ENCODE measurements around the gene PER3. TPM values are rescaled to one million over a fixed set of nuclear protein-coding genes. Genes with fewer than 3 reads are reported as not detected.

PER3 gene
- total and polyA plus RNA-seq, 2 of the 8 experiments (the other 6 are each of a cell fraction or from before 2014, with no cell fraction given), result 8.3 to 9.3 TPM

DNA sequence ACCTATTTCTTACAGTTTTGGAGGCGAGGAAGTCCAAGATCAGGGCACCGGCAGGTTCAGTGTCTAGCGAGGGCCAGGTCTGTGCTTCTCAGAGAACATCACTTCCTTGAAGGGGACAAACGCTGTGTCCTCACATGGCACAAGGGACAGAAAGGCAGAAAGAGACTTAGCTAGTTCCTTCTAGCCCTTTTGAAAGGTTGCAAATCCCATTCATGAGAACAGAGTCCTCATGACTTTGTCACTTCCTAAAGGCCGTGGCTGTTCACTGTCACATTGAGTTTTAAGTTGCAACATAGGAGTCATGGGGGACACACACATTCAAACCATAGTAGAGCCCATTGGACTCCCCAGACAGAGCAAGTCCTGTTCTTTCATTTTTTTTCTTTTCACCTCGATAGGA, 27.4 kb downstream of the PER3 start (continued):
- TF ChIP-seq CHD7 (IDR thresholded peaks at IDR 0.05; ENCODE audit: insufficient replicate concordance, low read length), result no peak
- TF ChIP-seq RBBP5 (IDR thresholded peaks at IDR 0.05; ENCODE audit: borderline replicate concordance, low read depth, low read length), result no peak
- no peak for TF ChIP-seq TAF1 (IDR thresholded peaks at IDR 0.05; ENCODE audit: low read depth, low read length)
- TF ChIP-seq, protein P1, sequence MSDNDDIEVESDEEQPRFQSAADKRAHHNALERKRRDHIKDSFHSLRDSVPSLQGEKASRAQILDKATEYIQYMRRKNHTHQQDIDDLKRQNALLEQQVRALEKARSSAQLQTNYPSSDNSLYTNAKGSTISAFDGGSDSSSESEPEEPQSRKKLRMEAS (IDR thresholded peaks at IDR 0.05), result no peak
- no peak for TF ChIP-seq EP300 (IDR thresholded peaks at IDR 0.05; ENCODE audit: borderline replicate concordance in 1 of 2, low read depth in 2 of 2, low read length in 2 of 2)
- TF ChIP-seq SUZ12 (IDR thresholded peaks at IDR 0.05; ENCODE audit: low read length), result no peak
- no peak for TF ChIP-seq ZNF274 (IDR thresholded peaks at IDR 0.05; ENCODE audit: borderline replicate concordance, extremely low read depth, low read length)
- TF ChIP-seq CTBP2 (IDR thresholded peaks at IDR 0.05; ENCODE audit: borderline replicate concordance, insufficient read depth, insufficient read length, low read length), result no peak
- no peak for TF ChIP-seq GTF2F1 (IDR thresholded peaks at IDR 0.05; ENCODE audit: borderline replicate concordance, low read depth, low read length)
- TF ChIP-seq KDM4A (IDR thresholded peaks at IDR 0.05; ENCODE audit: low read depth, low read length, severe bottlenecking), result no peak
- no peak for TF ChIP-seq JUND (IDR thresholded peaks at IDR 0.05; ENCODE audit: low read length)

Data from H1 (cell line).